ENCODE results near the gene VASH1. TPM values are rescaled to one million over a fixed set of nuclear protein-coding genes. Genes with fewer than 3 reads are reported as not detected.

Gene VASH1
- total RNA-seq, 1 donor from 2014 or later: 2.9 TPM

GRCh38 chr14:76784881-76785280, 23.6 kb downstream of the VASH1 start:
- DNase-seq (ENCODE audit: low read depth): no peak
- peak; percentile 87 for TF ChIP-seq CTCF (conservative IDR thresholded peaks at IDR 0.05; ENCODE audit: low read depth, low read length)
- H3K4me3 ChIP-seq (ENCODE audit: low read depth, low read length): no peak overlapping the region

DNA sequence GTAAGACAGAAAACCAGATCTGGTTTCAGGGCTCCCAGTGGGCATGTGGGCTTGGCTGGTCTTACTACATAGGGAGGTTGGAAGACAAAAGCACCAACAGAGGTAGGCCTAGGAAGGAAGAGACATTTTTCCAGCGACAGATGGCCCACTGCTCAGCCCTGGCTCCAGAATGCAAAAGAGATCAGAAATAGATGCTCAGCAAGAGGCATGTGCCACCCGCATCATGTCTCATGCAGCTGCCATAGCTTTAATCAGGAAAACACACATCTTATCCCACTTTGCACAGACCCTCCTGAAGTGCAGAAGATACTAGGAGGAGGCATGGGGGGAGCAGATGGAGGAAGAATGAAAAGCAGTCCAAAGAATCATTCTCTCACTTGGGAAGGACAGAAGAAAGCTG, 25.3 kb downstream of the VASH1 start:
- no peak overlapping the region for H3K4me3 ChIP-seq (ENCODE audit: low read depth, low read length)
- no peak for DNase-seq (ENCODE audit: low read depth)
- TF ChIP-seq CTCF (conservative IDR thresholded peaks at IDR 0.05; ENCODE audit: low read depth, low read length): no peak

GRCh38 chr14:76792422-76792821, 31.2 kb downstream of the VASH1 start:
- H3K4me3 ChIP-seq (ENCODE audit: low read depth, low read length): no peak overlapping the region
- TF ChIP-seq CTCF (conservative IDR thresholded peaks at IDR 0.05; ENCODE audit: low read depth, low read length): no peak
- no peak for DNase-seq (ENCODE audit: low read depth)

DNA sequence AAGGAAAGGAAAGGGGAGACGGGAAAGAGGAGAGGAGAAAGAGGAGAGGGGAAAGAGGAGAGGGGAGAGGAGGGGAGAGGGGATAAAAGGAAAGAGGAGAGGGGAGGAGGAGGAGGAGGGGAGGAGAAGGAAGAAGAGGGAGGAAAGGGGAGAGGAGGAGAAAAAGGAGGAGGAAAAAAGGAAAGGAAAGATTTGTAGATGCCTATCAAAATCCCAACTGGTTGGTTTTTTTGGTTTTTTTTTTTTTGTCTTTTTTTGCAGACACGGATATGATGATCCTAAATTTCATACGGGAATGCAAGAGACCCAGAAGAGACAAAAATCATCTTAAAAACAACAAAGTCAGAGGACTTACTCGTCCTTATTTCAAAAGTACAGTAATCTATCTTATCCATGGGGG, 32.1 kb downstream of the VASH1 start:
- TF ChIP-seq CTCF (conservative IDR thresholded peaks at IDR 0.05; ENCODE audit: low read depth, low read length): no peak
- no peak for DNase-seq (ENCODE audit: low read depth)
- no peak overlapping the region for H3K4me3 ChIP-seq (ENCODE audit: low read depth, low read length)

DNA sequence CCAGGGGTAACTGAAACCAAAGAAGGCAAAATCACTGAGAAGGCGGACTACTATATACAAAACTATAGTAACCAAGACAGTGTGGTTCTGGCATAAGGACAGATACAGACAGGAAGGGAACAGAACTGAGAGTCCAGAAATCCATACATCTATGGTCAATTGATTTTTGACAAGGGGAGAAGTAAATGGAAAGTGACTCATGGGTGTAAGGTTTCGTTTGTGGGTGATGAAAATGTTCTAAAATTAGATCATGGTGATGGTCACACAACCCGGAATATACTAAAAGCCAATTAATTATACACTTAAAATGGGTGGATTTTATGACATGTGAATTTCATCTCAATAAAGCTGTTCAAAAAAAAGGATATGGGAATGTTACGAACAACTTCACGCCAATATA, 32.7 kb downstream of the VASH1 start:
- no peak for DNase-seq (ENCODE audit: low read depth)
- TF ChIP-seq CTCF (conservative IDR thresholded peaks at IDR 0.05; ENCODE audit: low read depth, low read length): no peak
- H3K4me3 ChIP-seq (ENCODE audit: low read depth, low read length): no peak overlapping the region

DNA sequence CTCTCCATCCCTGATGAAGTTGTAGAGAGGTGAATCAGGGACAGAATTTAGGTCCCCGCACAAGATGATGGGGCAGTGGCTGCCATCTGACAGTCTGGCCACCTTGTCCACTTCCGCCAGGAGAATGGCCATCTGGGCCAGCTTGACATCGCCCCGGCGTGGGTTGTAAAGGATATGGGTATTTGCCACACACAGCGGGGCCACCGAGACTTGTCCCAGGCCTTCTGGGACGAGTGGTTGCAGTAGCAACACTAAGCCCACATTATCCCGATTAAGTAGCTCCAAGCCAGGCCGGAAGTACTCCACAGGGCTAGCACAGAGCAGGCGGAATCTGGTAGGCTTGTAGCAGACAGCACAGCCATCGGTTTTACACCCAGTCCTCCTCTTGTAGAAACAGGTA, 45.2 kb downstream of the VASH1 start:
- no peak for DNase-seq (ENCODE audit: low read depth)
- TF ChIP-seq CTCF (conservative IDR thresholded peaks at IDR 0.05; ENCODE audit: low read depth, low read length): no peak
- no peak overlapping the region for H3K4me3 ChIP-seq (ENCODE audit: low read depth, low read length)

DNA sequence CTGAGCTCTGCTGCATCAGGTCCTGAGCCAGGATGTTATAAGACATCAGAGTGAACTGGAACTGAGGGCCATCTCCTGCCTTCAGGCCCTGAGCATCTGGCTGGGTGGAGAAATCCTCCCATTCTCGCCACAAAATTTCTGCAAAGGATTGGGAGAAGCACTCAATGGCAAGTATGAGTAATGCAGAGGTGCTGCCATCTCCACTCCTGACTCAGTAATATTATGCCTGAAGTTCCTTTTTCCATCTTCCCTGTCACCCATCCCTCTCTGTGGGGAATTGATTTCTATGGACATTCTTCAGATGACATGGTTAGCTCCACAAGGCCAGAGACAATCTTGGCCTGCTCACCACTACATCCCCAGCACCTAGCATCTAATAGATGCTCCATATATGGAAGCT, 46.7 kb downstream of the VASH1 start:
- DNase-seq (ENCODE audit: low read depth): no peak
- H3K4me3 ChIP-seq (ENCODE audit: low read depth, low read length): no peak overlapping the region
- TF ChIP-seq CTCF (conservative IDR thresholded peaks at IDR 0.05; ENCODE audit: low read depth, low read length): no peak
